GM23338 (cell line): ENCODE data around the gene HTR2B. TPM values are rescaled to one million over a fixed set of nuclear protein-coding genes. Genes with fewer than 3 reads are reported as not detected.

Experiments
- ATAC-seq: fragments of 200-7000 bp; cut with Tn5 transposase; 3 replicates; pipeline ENCODE4 v1.9.1; 2020
- DNase-seq: peaks from one replicate; pipeline ENCODE4 v3.0.0-alpha.2; 2015; ENCODE audit warnings: low spot score
- H2AFZ ChIP-seq: fragments of 200-600 bp; sonication (generic); 2 replicates; pipeline ENCODE4 v1.8.0; 2016; ENCODE audit warnings: antibody characterized with exemption, mild to moderate bottlenecking, moderate library complexity
- H3F3A ChIP-seq: fragments of 200-600 bp; sonication (generic); replicated peaks from 2 replicates; pipeline ENCODE4 v1.8.0; 2017; ENCODE audit warnings: antibody characterized with exemption, mixed run types, low read depth
- H3K27ac ChIP-seq: fragments of 200-600 bp; sonication (generic); 2 replicates; pipeline ENCODE4 v1.6.1; 2016; ENCODE audit warnings: low read depth
- H3K27me3 ChIP-seq: fragments of 200-600 bp; sonication (generic); 2 replicates; pipeline ENCODE4 v1.8.0; 2016; ENCODE audit warnings: mild to moderate bottlenecking, mixed run types, moderate library complexity; ENCODE audit not compliant: insufficient read depth
- H3K36me3 ChIP-seq: fragments of 200-600 bp; sonication (generic); 2 replicates; pipeline ENCODE4 v1.8.0; 2016; ENCODE audit warnings: mild to moderate bottlenecking; ENCODE audit not compliant: insufficient read depth
- H3K4me1 ChIP-seq: fragments of 200-600 bp; sonication (generic); 2 replicates; pipeline ENCODE4 v1.8.0; 2016; ENCODE audit warnings: mild to moderate bottlenecking, moderate library complexity; ENCODE audit not compliant: insufficient read depth
- H3K4me2 ChIP-seq: fragments of 200-600 bp; sonication (generic); 2 replicates; pipeline ENCODE4 v1.7.1; 2017; ENCODE audit warnings: mixed run types
- H3K4me3 ChIP-seq: fragments of 200-600 bp; sonication (generic); 2 replicates; pipeline ENCODE4 v1.6.1; 2016; ENCODE audit warnings: mixed run types
- H3K79me2 ChIP-seq: fragments of 200-600 bp; sonication (generic); replicated peaks from 2 replicates; pipeline ENCODE4 v1.8.0; 2017; ENCODE audit warnings: mild to moderate bottlenecking; ENCODE audit not compliant: insufficient read depth
- H3K9me2 ChIP-seq: fragments of 200-600 bp; sonication (generic); 2 replicates; pipeline ENCODE4 v1.8.0; 2017; ENCODE audit not compliant: insufficient read depth
- H4K20me1 ChIP-seq: fragments of 200-600 bp; sonication (generic); replicated peaks from 2 replicates; pipeline ENCODE4 v1.8.0; 2017; ENCODE audit warnings: mild to moderate bottlenecking; ENCODE audit not compliant: insufficient read depth
- H3K27ac Mint-ChIP-seq: 2 replicates; pipeline ENCODE4 v1.8.0; 2020; ENCODE audit warnings: inconsistent platforms, mild to moderate bottlenecking, moderate library complexity, mixed read lengths
- H3K27me3 Mint-ChIP-seq: 3 replicates; pipeline ENCODE4 v1.8.0; 2022; ENCODE audit warnings: low read depth, mild to moderate bottlenecking, moderate library complexity, mixed read lengths, inconsistent platforms; ENCODE audit not compliant: insufficient read depth, poor library complexity
- H3K36me3 Mint-ChIP-seq: 3 replicates; pipeline ENCODE4 v1.8.0; 2021; ENCODE audit warnings: low read depth, mild to moderate bottlenecking, inconsistent platforms, moderate library complexity, mixed read lengths
- H3K4me1 Mint-ChIP-seq: 3 replicates; pipeline ENCODE4 v1.8.0; 2020; ENCODE audit warnings: mild to moderate bottlenecking, inconsistent platforms, mixed read lengths
- H3K4me3 Mint-ChIP-seq: 3 replicates; pipeline ENCODE4 v1.8.0; 2021; ENCODE audit warnings: moderate library complexity, mild to moderate bottlenecking, inconsistent platforms, mixed read lengths
- H3K9me3 Mint-ChIP-seq: 3 replicates; pipeline ENCODE4 v1.8.0; 2020; ENCODE audit warnings: moderate library complexity, mild to moderate bottlenecking, inconsistent platforms, mixed read lengths
- CREB1 ChIP-seq: fragments of 250-450 bp; sonication (Bioruptor Pico); IDR thresholded peaks from 2 replicates; pipeline ENCODE4 v1.5.0; 2020; ENCODE audit warnings: low read depth, mild to moderate bottlenecking, moderate library complexity
- EZH2 ChIP-seq: fragments of 200-600 bp; sonication (generic); IDR thresholded peaks from one replicate; pipeline ENCODE4 v1.8.0; 2017; ENCODE audit warnings: antibody characterized with exemption, mild to moderate bottlenecking, low read depth; ENCODE audit not compliant: unreplicated experiment
- EZH2phosphoT487 ChIP-seq: fragments of 200-600 bp; sonication (generic); IDR thresholded peaks from one replicate; pipeline ENCODE4 v1.8.1; 2018; ENCODE audit warnings: antibody characterized with exemption; ENCODE audit not compliant: unreplicated experiment
- JUNB ChIP-seq: IDR thresholded peaks from one replicate; pipeline ENCODE4 v1.6.1; 2016; ENCODE audit warnings: antibody characterized with exemption; ENCODE audit not compliant: unreplicated experiment
- NANOG ChIP-seq: IDR thresholded peaks from 2 replicates; pipeline ENCODE4 v1.6.1; 2016; ENCODE audit warnings: antibody characterized with exemption, borderline replicate concordance
- POLR2AphosphoS5 ChIP-seq: IDR thresholded peaks from 2 replicates; pipeline ENCODE4 v1.6.1; 2016; ENCODE audit warnings: antibody characterized with exemption, low read depth
- STAT1 ChIP-seq: IDR thresholded peaks from one replicate; pipeline ENCODE4 v1.6.1; 2016; ENCODE audit warnings: antibody characterized with exemption; ENCODE audit not compliant: unreplicated experiment
- ZNF114 ChIP-seq: fragments of 250-450 bp; sonication (Bioruptor Pico); IDR thresholded peaks from 2 replicates; pipeline ENCODE4 v1.5.0; 2020; ENCODE audit warnings: mild to moderate bottlenecking, moderate library complexity
- ZNF331 ChIP-seq: fragments of 250-450 bp; sonication (Bioruptor Pico); IDR thresholded peaks from 2 replicates; pipeline ENCODE4 v1.5.0; 2020; ENCODE audit warnings: low read depth, mild to moderate bottlenecking, moderate library complexity
- polyA plus RNA-seq: library from polyadenylated mRNA; unstranded; fragments of >200 nt; fragmentation: Nextera tagmentation; extraction: Ambion mirVana; gene quantifications from 2 replicates; pipeline ENCODE4 v1.2.1, GENCODE V29; 2016
- total RNA-seq: library from RNA; depleted of rRNA; stranded (reverse); fragments of >200 nt; shearing (Covaris generic); gene quantifications from 2 replicates; pipeline ENCODE4 v1.2.3, GENCODE V29; 2014
- TF ChIP-seq, protein P1 (sequence below): fragments of 250-450 bp; sonication (Bioruptor Pico); IDR thresholded peaks from 2 replicates; pipeline ENCODE4 v1.5.0; 2020; ENCODE audit warnings: mild to moderate bottlenecking, moderate library complexity
- TF ChIP-seq, protein P2 (sequence below): IDR thresholded peaks from 2 replicates; pipeline ENCODE4 v1.6.1; 2016; ENCODE audit warnings: antibody characterized with exemption
- TF ChIP-seq, protein P3 (sequence below), 2 experiments: fragments of 200-600 bp in 1 of 2; sonication (generic) in 1 of 2; conservative IDR thresholded peaks; 2 replicates each; pipeline versions ENCODE4 v1.5.1 to v1.6.1; 2016 to 2017; ENCODE audit warnings: antibody characterized with exemption in 2 of 2, low read depth in 2 of 2, mild to moderate bottlenecking in 2 of 2, moderate library complexity in 1 of 2
- TF ChIP-seq, protein P4 (sequence below): IDR thresholded peaks from one replicate; pipeline ENCODE4 v1.6.1; 2018; ENCODE audit warnings: antibody characterized with exemption; ENCODE audit not compliant: unreplicated experiment

The HTR2B gene
- total and polyA plus RNA-seq, 2 experiments from 2014 or later, result 0.16 TPM; not detected in 1

DNA sequence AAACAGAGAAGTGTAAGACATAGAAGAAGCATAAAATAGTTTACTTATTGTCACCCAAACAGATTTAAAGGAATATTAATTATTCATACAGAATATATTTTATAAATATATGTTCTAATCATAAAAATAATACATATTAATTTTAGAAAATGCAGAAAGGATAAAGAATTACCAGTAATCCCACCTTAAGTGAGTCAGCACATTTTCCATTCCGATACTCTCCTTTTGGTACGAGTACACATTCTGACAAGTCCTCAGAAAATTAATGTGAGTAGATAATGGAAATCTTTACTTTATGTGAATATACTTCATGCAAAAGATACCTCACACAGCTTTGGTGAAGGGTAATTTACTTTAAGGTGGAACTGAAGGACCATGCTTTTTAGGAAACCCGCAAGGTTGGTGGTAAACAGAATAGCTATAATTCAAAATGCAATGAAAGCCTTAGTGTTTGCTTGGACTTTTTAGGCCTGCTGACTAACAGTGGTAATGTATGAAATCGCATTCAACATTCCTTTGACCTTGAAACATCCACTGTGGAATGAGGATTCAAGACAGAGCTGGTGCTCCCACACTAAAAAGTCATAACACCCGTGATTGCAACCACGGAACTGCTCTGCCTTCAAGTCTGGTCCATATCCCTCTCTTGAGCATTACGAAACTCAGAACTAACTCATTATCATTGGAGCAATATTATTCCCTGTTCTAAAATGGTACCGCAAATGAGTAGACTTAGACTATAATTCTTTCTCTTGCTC, 28.1 kb upstream of the HTR2B start:
- H3F3A ChIP-seq, result no peaks in the 10 kb centered on the region
- Mint-ChIP-seq H3K27me3 (no peaks in the 10 kb centered on the region), H3K36me3 (peaks cover 20% of the 10 kb centered on the region; the same call in 2 of the 3 replicates), H3K4me1 (no peaks in the 10 kb centered on the region), H3K27ac (no peak overlapping the region; the same call in 1 of the 2 replicates), H3K4me3 (no peak overlapping the region), H3K9me3 (no peaks in the 10 kb centered on the region)
- H3K27ac ChIP-seq, result no peak overlapping the region
- H4K20me1 ChIP-seq, result no peaks in the 10 kb centered on the region
- no peak overlapping the region for H3K4me2 ChIP-seq
- ATAC-seq (no peak), DNase-seq (no peak)
- H3K27me3 ChIP-seq, result no peaks in the 10 kb centered on the region
- H3K79me2 ChIP-seq, result no peaks in the 10 kb centered on the region
- no peak overlapping the region for H2AFZ ChIP-seq
- TF ChIP-seq ZNF114 (no peak), NANOG (no peak), EZH2 (no peak), EZH2phosphoT487 (no peak), JUNB (no peak), POLR2AphosphoS5 (no peak), STAT1 (no peak), CREB1 (CRISPR knock-in tag) (no peak), ZNF331 (CRISPR knock-in tag) (no peak)
- TF ChIP-seq, protein P1, sequence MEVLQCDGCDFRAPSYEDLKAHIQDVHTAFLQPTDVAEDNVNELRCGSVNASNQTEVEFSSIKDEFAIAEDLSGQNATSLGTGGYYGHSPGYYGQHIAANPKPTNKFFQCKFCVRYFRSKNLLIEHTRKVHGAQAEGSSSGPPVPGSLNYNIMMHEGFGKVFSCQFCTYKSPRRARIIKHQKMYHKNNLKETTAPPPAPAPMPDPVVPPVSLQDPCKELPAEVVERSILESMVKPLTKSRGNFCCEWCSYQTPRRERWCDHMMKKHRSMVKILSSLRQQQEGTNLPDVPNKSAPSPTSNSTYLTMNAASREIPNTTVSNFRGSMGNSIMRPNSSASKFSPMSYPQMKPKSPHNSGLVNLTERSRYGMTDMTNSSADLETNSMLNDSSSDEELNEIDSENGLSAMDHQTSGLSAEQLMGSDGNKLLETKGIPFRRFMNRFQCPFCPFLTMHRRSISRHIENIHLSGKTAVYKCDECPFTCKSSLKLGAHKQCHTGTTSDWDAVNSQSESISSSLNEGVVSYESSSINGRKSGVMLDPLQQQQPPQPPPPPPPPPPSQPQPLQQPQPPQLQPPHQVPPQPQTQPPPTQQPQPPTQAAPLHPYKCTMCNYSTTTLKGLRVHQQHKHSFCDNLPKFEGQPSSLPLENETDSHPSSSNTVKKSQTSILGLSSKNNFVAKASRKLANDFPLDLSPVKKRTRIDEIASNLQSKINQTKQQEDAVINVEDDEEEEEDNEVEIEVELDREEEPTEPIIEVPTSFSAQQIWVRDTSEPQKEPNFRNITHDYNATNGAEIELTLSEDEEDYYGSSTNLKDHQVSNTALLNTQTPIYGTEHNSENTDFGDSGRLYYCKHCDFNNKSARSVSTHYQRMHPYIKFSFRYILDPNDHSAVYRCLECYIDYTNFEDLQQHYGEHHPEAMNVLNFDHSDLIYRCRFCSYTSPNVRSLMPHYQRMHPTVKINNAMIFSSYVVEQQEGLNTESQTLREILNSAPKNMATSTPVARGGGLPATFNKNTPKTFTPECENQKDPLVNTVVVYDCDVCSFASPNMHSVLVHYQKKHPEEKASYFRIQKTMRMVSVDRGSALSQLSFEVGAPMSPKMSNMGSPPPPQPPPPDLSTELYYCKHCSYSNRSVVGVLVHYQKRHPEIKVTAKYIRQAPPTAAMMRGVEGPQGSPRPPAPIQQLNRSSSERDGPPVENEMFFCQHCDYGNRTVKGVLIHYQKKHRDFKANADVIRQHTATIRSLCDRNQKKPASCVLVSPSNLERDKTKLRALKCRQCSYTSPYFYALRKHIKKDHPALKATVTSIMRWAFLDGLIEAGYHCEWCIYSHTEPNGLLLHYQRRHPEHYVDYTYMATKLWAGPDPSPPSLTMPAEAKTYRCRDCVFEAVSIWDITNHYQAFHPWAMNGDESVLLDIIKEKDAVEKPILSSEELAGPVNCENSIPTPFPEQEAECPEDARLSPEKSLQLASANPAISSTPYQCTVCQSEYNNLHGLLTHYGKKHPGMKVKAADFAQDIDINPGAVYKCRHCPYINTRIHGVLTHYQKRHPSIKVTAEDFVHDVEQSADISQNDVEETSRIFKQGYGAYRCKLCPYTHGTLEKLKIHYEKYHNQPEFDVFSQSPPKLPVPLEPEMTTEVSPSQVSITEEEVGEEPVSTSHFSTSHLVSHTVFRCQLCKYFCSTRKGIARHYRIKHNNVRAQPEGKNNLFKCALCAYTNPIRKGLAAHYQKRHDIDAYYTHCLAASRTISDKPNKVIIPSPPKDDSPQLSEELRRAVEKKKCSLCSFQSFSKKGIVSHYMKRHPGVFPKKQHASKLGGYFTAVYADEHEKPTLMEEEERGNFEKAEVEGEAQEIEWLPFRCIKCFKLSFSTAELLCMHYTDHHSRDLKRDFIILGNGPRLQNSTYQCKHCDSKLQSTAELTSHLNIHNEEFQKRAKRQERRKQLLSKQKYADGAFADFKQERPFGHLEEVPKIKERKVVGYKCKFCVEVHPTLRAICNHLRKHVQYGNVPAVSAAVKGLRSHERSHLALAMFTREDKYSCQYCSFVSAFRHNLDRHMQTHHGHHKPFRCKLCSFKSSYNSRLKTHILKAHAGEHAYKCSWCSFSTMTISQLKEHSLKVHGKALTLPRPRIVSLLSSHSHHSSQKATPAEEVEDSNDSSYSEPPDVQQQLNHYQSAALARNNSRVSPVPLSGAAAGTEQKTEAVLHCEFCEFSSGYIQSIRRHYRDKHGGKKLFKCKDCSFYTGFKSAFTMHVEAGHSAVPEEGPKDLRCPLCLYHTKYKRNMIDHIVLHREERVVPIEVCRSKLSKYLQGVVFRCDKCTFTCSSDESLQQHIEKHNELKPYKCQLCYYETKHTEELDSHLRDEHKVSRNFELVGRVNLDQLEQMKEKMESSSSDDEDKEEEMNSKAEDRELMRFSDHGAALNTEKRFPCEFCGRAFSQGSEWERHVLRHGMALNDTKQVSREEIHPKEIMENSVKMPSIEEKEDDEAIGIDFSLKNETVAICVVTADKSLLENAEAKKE (CRISPR knock-in tag), result no peak
- TF ChIP-seq, protein P2, sequence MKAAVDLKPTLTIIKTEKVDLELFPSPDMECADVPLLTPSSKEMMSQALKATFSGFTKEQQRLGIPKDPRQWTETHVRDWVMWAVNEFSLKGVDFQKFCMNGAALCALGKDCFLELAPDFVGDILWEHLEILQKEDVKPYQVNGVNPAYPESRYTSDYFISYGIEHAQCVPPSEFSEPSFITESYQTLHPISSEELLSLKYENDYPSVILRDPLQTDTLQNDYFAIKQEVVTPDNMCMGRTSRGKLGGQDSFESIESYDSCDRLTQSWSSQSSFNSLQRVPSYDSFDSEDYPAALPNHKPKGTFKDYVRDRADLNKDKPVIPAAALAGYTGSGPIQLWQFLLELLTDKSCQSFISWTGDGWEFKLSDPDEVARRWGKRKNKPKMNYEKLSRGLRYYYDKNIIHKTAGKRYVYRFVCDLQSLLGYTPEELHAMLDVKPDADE, result no peak
- TF ChIP-seq, protein P3, sequence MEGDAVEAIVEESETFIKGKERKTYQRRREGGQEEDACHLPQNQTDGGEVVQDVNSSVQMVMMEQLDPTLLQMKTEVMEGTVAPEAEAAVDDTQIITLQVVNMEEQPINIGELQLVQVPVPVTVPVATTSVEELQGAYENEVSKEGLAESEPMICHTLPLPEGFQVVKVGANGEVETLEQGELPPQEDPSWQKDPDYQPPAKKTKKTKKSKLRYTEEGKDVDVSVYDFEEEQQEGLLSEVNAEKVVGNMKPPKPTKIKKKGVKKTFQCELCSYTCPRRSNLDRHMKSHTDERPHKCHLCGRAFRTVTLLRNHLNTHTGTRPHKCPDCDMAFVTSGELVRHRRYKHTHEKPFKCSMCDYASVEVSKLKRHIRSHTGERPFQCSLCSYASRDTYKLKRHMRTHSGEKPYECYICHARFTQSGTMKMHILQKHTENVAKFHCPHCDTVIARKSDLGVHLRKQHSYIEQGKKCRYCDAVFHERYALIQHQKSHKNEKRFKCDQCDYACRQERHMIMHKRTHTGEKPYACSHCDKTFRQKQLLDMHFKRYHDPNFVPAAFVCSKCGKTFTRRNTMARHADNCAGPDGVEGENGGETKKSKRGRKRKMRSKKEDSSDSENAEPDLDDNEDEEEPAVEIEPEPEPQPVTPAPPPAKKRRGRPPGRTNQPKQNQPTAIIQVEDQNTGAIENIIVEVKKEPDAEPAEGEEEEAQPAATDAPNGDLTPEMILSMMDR (conservative IDR thresholded peaks at IDR 0.05; ENCODE audit: low read depth in 2 of 2), result no peak
- TF ChIP-seq, protein P4, sequence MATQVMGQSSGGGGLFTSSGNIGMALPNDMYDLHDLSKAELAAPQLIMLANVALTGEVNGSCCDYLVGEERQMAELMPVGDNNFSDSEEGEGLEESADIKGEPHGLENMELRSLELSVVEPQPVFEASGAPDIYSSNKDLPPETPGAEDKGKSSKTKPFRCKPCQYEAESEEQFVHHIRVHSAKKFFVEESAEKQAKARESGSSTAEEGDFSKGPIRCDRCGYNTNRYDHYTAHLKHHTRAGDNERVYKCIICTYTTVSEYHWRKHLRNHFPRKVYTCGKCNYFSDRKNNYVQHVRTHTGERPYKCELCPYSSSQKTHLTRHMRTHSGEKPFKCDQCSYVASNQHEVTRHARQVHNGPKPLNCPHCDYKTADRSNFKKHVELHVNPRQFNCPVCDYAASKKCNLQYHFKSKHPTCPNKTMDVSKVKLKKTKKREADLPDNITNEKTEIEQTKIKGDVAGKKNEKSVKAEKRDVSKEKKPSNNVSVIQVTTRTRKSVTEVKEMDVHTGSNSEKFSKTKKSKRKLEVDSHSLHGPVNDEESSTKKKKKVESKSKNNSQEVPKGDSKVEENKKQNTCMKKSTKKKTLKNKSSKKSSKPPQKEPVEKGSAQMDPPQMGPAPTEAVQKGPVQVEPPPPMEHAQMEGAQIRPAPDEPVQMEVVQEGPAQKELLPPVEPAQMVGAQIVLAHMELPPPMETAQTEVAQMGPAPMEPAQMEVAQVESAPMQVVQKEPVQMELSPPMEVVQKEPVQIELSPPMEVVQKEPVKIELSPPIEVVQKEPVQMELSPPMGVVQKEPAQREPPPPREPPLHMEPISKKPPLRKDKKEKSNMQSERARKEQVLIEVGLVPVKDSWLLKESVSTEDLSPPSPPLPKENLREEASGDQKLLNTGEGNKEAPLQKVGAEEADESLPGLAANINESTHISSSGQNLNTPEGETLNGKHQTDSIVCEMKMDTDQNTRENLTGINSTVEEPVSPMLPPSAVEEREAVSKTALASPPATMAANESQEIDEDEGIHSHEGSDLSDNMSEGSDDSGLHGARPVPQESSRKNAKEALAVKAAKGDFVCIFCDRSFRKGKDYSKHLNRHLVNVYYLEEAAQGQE, result no peak
- H3K4me1 ChIP-seq, result no peaks in the 10 kb centered on the region
- no peak overlapping the region for H3K4me3 ChIP-seq
- H3K9me2 ChIP-seq, result no peaks in the 10 kb centered on the region
- peaks cover 11% of the 10 kb centered on the region; the same call in 1 of the 2 replicates for H3K36me3 ChIP-seq
